GM23338 (cell line): Measurements from ENCODE around the gene SCART1. TPM values are rescaled to one million over a fixed set of nuclear protein-coding genes. Genes with fewer than 3 reads are reported as not detected.

Experiments used
- ATAC-seq: fragments of 200-7000 bp; cut with Tn5 transposase; 3 replicates; pipeline ENCODE4 v1.9.1; 2020
- DNase-seq: peaks from one replicate; pipeline ENCODE4 v3.0.0-alpha.2; 2015; ENCODE audit warnings: low spot score
- H2AFZ ChIP-seq: fragments of 200-600 bp; sonication (generic); 2 replicates; pipeline ENCODE4 v1.8.0; 2016; ENCODE audit warnings: antibody characterized with exemption, mild to moderate bottlenecking, moderate library complexity
- H3F3A ChIP-seq: fragments of 200-600 bp; sonication (generic); replicated peaks from 2 replicates; pipeline ENCODE4 v1.8.0; 2017; ENCODE audit warnings: antibody characterized with exemption, mixed run types, low read depth
- H3K27ac ChIP-seq: fragments of 200-600 bp; sonication (generic); 2 replicates; pipeline ENCODE4 v1.6.1; 2016; ENCODE audit warnings: low read depth
- H3K27me3 ChIP-seq: fragments of 200-600 bp; sonication (generic); 2 replicates; pipeline ENCODE4 v1.8.0; 2016; ENCODE audit warnings: mild to moderate bottlenecking, mixed run types, moderate library complexity; ENCODE audit not compliant: insufficient read depth
- H3K36me3 ChIP-seq: fragments of 200-600 bp; sonication (generic); 2 replicates; pipeline ENCODE4 v1.8.0; 2016; ENCODE audit warnings: mild to moderate bottlenecking; ENCODE audit not compliant: insufficient read depth
- H3K4me1 ChIP-seq: fragments of 200-600 bp; sonication (generic); 2 replicates; pipeline ENCODE4 v1.8.0; 2016; ENCODE audit warnings: mild to moderate bottlenecking, moderate library complexity; ENCODE audit not compliant: insufficient read depth
- H3K4me2 ChIP-seq: fragments of 200-600 bp; sonication (generic); 2 replicates; pipeline ENCODE4 v1.7.1; 2017; ENCODE audit warnings: mixed run types
- H3K4me3 ChIP-seq: fragments of 200-600 bp; sonication (generic); 2 replicates; pipeline ENCODE4 v1.6.1; 2016; ENCODE audit warnings: mixed run types
- H3K79me2 ChIP-seq: fragments of 200-600 bp; sonication (generic); replicated peaks from 2 replicates; pipeline ENCODE4 v1.8.0; 2017; ENCODE audit warnings: mild to moderate bottlenecking; ENCODE audit not compliant: insufficient read depth
- H3K9me2 ChIP-seq: fragments of 200-600 bp; sonication (generic); 2 replicates; pipeline ENCODE4 v1.8.0; 2017; ENCODE audit not compliant: insufficient read depth
- H4K20me1 ChIP-seq: fragments of 200-600 bp; sonication (generic); replicated peaks from 2 replicates; pipeline ENCODE4 v1.8.0; 2017; ENCODE audit warnings: mild to moderate bottlenecking; ENCODE audit not compliant: insufficient read depth
- H3K27ac Mint-ChIP-seq: 2 replicates; pipeline ENCODE4 v1.8.0; 2020; ENCODE audit warnings: inconsistent platforms, mild to moderate bottlenecking, moderate library complexity, mixed read lengths
- H3K27me3 Mint-ChIP-seq: 3 replicates; pipeline ENCODE4 v1.8.0; 2022; ENCODE audit warnings: low read depth, mild to moderate bottlenecking, moderate library complexity, mixed read lengths, inconsistent platforms; ENCODE audit not compliant: insufficient read depth, poor library complexity
- H3K36me3 Mint-ChIP-seq: 3 replicates; pipeline ENCODE4 v1.8.0; 2021; ENCODE audit warnings: low read depth, mild to moderate bottlenecking, inconsistent platforms, moderate library complexity, mixed read lengths
- H3K4me1 Mint-ChIP-seq: 3 replicates; pipeline ENCODE4 v1.8.0; 2020; ENCODE audit warnings: mild to moderate bottlenecking, inconsistent platforms, mixed read lengths
- H3K4me3 Mint-ChIP-seq: 3 replicates; pipeline ENCODE4 v1.8.0; 2021; ENCODE audit warnings: moderate library complexity, mild to moderate bottlenecking, inconsistent platforms, mixed read lengths
- H3K9me3 Mint-ChIP-seq: 3 replicates; pipeline ENCODE4 v1.8.0; 2020; ENCODE audit warnings: moderate library complexity, mild to moderate bottlenecking, inconsistent platforms, mixed read lengths
- CREB1 ChIP-seq: fragments of 250-450 bp; sonication (Bioruptor Pico); IDR thresholded peaks from 2 replicates; pipeline ENCODE4 v1.5.0; 2020; ENCODE audit warnings: low read depth, mild to moderate bottlenecking, moderate library complexity
- CTCF ChIP-seq, 2 experiments: fragments of 200-600 bp in 1 of 2; sonication (generic) in 1 of 2; conservative IDR thresholded peaks; 2 replicates each; pipeline versions ENCODE4 v1.5.1 to v1.6.1; 2016 to 2017; ENCODE audit warnings: antibody characterized with exemption in 2 of 2, low read depth in 2 of 2, mild to moderate bottlenecking in 2 of 2, moderate library complexity in 1 of 2
- ETS1 ChIP-seq: IDR thresholded peaks from 2 replicates; pipeline ENCODE4 v1.6.1; 2016; ENCODE audit warnings: antibody characterized with exemption
- EZH2 ChIP-seq: fragments of 200-600 bp; sonication (generic); IDR thresholded peaks from one replicate; pipeline ENCODE4 v1.8.0; 2017; ENCODE audit warnings: antibody characterized with exemption, mild to moderate bottlenecking, low read depth; ENCODE audit not compliant: unreplicated experiment
- EZH2phosphoT487 ChIP-seq: fragments of 200-600 bp; sonication (generic); IDR thresholded peaks from one replicate; pipeline ENCODE4 v1.8.1; 2018; ENCODE audit warnings: antibody characterized with exemption; ENCODE audit not compliant: unreplicated experiment
- JUNB ChIP-seq: IDR thresholded peaks from one replicate; pipeline ENCODE4 v1.6.1; 2016; ENCODE audit warnings: antibody characterized with exemption; ENCODE audit not compliant: unreplicated experiment
- NANOG ChIP-seq: IDR thresholded peaks from 2 replicates; pipeline ENCODE4 v1.6.1; 2016; ENCODE audit warnings: antibody characterized with exemption, borderline replicate concordance
- POLR2AphosphoS5 ChIP-seq: IDR thresholded peaks from 2 replicates; pipeline ENCODE4 v1.6.1; 2016; ENCODE audit warnings: antibody characterized with exemption, low read depth
- REST ChIP-seq: IDR thresholded peaks from one replicate; pipeline ENCODE4 v1.6.1; 2018; ENCODE audit warnings: antibody characterized with exemption; ENCODE audit not compliant: unreplicated experiment
- STAT1 ChIP-seq: IDR thresholded peaks from one replicate; pipeline ENCODE4 v1.6.1; 2016; ENCODE audit warnings: antibody characterized with exemption; ENCODE audit not compliant: unreplicated experiment
- ZNF114 ChIP-seq: fragments of 250-450 bp; sonication (Bioruptor Pico); IDR thresholded peaks from 2 replicates; pipeline ENCODE4 v1.5.0; 2020; ENCODE audit warnings: mild to moderate bottlenecking, moderate library complexity
- ZNF331 ChIP-seq: fragments of 250-450 bp; sonication (Bioruptor Pico); IDR thresholded peaks from 2 replicates; pipeline ENCODE4 v1.5.0; 2020; ENCODE audit warnings: low read depth, mild to moderate bottlenecking, moderate library complexity
- ZNF462 ChIP-seq: fragments of 250-450 bp; sonication (Bioruptor Pico); IDR thresholded peaks from 2 replicates; pipeline ENCODE4 v1.5.0; 2020; ENCODE audit warnings: mild to moderate bottlenecking, moderate library complexity
- polyA plus RNA-seq: library from polyadenylated mRNA; unstranded; fragments of >200 nt; fragmentation: Nextera tagmentation; extraction: Ambion mirVana; gene quantifications from 2 replicates; pipeline ENCODE4 v1.2.1, GENCODE V29; 2016
- total RNA-seq: library from RNA; depleted of rRNA; stranded (reverse); fragments of >200 nt; shearing (Covaris generic); gene quantifications from 2 replicates; pipeline ENCODE4 v1.2.3, GENCODE V29; 2014

The SCART1 gene
- total and polyA plus RNA-seq, 2 experiments from 2014 or later = 0.59 TPM; not detected in 1

- peaks cover 8% of the 10 kb centered on the region for H3K27me3 Mint-ChIP-seq
- peaks cover 10% of the 10 kb centered on the region; the same call in 2 of the 3 replicates for H3K36me3 Mint-ChIP-seq
- H3K4me1 Mint-ChIP-seq = no peaks in the 10 kb centered on the region
- no peak overlapping the region for H3K27ac Mint-ChIP-seq
- no peak for DNase-seq
- H3K79me2 ChIP-seq = no peaks in the 10 kb centered on the region
- H3F3A ChIP-seq = no peaks in the 10 kb centered on the region
- H3K4me3 ChIP-seq = no peak overlapping the region
- H3K9me3 Mint-ChIP-seq = peaks cover 51% of the 10 kb centered on the region
- no peaks in the 10 kb centered on the region for H4K20me1 ChIP-seq
- H2AFZ ChIP-seq = no peak overlapping the region
- H3K4me2 ChIP-seq = no peak overlapping the region
- 0 out of 2 replicates have a peak, but pooled peaks cover 4% of the 10 kb centered on the region for H3K9me2 ChIP-seq
- no peak overlapping the region for H3K4me3 Mint-ChIP-seq
- no peaks in the 10 kb centered on the region for H3K36me3 ChIP-seq
- no peaks in the 10 kb centered on the region for H3K4me1 ChIP-seq
- no peaks in the 10 kb centered on the region for H3K27me3 ChIP-seq
- no peak overlapping the region for H3K27ac ChIP-seq
- no peak for ATAC-seq
- no peak for TF ChIP-seq ZNF462 (CRISPR knock-in tag)
- no peak for TF ChIP-seq ETS1
- TF ChIP-seq EZH2phosphoT487 = no peak
- TF ChIP-seq STAT1 = no peak
- no peak for TF ChIP-seq REST
- no peak for TF ChIP-seq EZH2
- TF ChIP-seq POLR2AphosphoS5 = no peak
- TF ChIP-seq CREB1 (CRISPR knock-in tag) = no peak
- no peak for TF ChIP-seq CTCF (conservative IDR thresholded peaks at IDR 0.05; ENCODE audit: low read depth in 2 of 2)
- no peak for TF ChIP-seq NANOG
- no peak for TF ChIP-seq JUNB
- no peak for TF ChIP-seq ZNF114 (CRISPR knock-in tag)
- no peak for TF ChIP-seq ZNF331 (CRISPR knock-in tag)
Measured at GRCh38 chr10:133475425-133475734, 21.6 kb downstream of the SCART1 start.
